GM12872 (cell line): ENCODE results near the gene AKAP8L.

ENCODE experiments used
- CTCF ChIP-seq: IDR thresholded peaks from 3 replicates; pipeline ENCODE4 v1.5.1; 2011; ENCODE audit warnings: low read depth, mild to moderate bottlenecking, low read length, moderate library complexity; ENCODE audit not compliant: insufficient read depth

The AKAP8L gene

GRCh38 chr19:15378534-15379082, 40.2 kb downstream of the AKAP8L start:
- TF ChIP-seq CTCF: no peak

GRCh38 chr19:15374796-15375440, 43.9 kb downstream of the AKAP8L start:
- TF ChIP-seq CTCF: no peak

- TF ChIP-seq CTCF: no peak
Observed at GRCh38 chr19:15374105-15374651, 44.6 kb downstream of the AKAP8L start.

GRCh38 chr19:15373644-15374043, 45.1 kb downstream of the AKAP8L start:
- no peak for TF ChIP-seq CTCF

GRCh38 chr19:15372891-15373301, 45.9 kb downstream of the AKAP8L start:
- no peak for TF ChIP-seq CTCF

GRCh38 chr19:15372470-15372869, 46.3 kb downstream of the AKAP8L start:
- TF ChIP-seq CTCF: no peak

- no peak for TF ChIP-seq CTCF
Observed at GRCh38 chr19:15371786-15372380, 46.9 kb downstream of the AKAP8L start.
